Measurements from ENCODE around the gene GNAS. TPM values are rescaled to one million over a fixed set of nuclear protein-coding genes. Genes with fewer than 3 reads are reported as not detected.

Gene GNAS
- total and polyA plus RNA-seq, 9 of the 15 experiments (the other 6 are each of a cell fraction or from before 2014, with no cell fraction given): 128 to 648 (median 266) TPM

- TF ChIP-seq SP2 (IDR thresholded peaks at IDR 0.05; ENCODE audit: extremely low read depth, low read depth, low read length, poor library complexity, severe bottlenecking) (no peak), ATF3 (IDR thresholded peaks at IDR 0.05) (no peak), ATF3 (CRISPR knock-in tag; conservative IDR thresholded peaks at IDR 0.05) (no peak), CEBPB (tag; IDR thresholded peaks at IDR 0.05) (no peak), FUS (optimal IDR thresholded peaks at IDR 0.05; ENCODE audit: low read depth, low read length) (no peak), ZNF316 (IDR thresholded peaks at IDR 0.05) (peak; percentile 60), SREBF1 (IDR thresholded peaks at IDR 0.05; ENCODE audit: borderline replicate concordance, low read depth, low read length) (no peak), NFRKB (IDR thresholded peaks at IDR 0.05; ENCODE audit: low read depth) (no peak), ZNF512 (tag; IDR thresholded peaks at IDR 0.05) (peak; percentile 86), TRIM24 (IDR thresholded peaks at IDR 0.05) (peak; percentile 21 to 41; a peak in 3 of 4 replicates), ZC3H4 (CRISPR knock-in tag; IDR thresholded peaks at IDR 0.05; ENCODE audit: borderline replicate concordance) (no peak), PTRF (tag; IDR thresholded peaks at IDR 0.05) (no peak), PHB2 (IDR thresholded peaks at IDR 0.05; ENCODE audit: low read depth) (no peak)
Measured at GRCh38 chr20:58871533-58872102, 19.1 kb downstream of the GNAS start (continued).
